Keratinocyte (primary cell): ENCODE results near the gene NGEF. TPM values are rescaled to one million over a fixed set of nuclear protein-coding genes. Genes with fewer than 3 reads are reported as not detected.

Experiments
- DNase-seq: peaks from one replicate; pipeline ENCODE4 v3.0.0-alpha.2; 2011; ENCODE audit warnings: low read depth, missing footprints, low spot score
- FAIRE-seq: peaks from 2 replicates; lab custom pipeline; 2011; peaks lifted over from hg19 to GRCh38; lab: Jason Lieb, UNC
- H2AFZ ChIP-seq: 2 replicates; pipeline ENCODE4 v1.6.0; 2012; ENCODE audit warnings: low read length, control low read depth, inconsistent platforms; ENCODE audit not compliant: control insufficient read depth
- H3K27ac ChIP-seq: 2 replicates; pipeline ENCODE4 v1.5.1; 2011; ENCODE audit warnings: low read length; ENCODE audit not compliant: control insufficient read depth, insufficient read depth
- H3K27me3 ChIP-seq: 3 replicates; pipeline ENCODE4 v1.6.0; 2011; ENCODE audit warnings: low read length; ENCODE audit not compliant: control insufficient read depth, insufficient read depth; ENCODE audit errors: extremely low read depth
- H3K36me3 ChIP-seq, 2 experiments: 2 replicates in 1 of 2; 3 replicates in 1 of 2; pipeline ENCODE4 v1.5.1; 2011; ENCODE audit warnings: low read length in 2 of 2, mild to moderate bottlenecking in 1 of 2; ENCODE audit not compliant: control insufficient read depth in 2 of 2, insufficient read depth in 2 of 2; ENCODE audit errors: extremely low read depth in 1 of 2
- H3K4me1 ChIP-seq: 3 replicates; pipeline ENCODE4 v1.5.1; 2011; ENCODE audit warnings: low read length; ENCODE audit not compliant: control insufficient read depth, insufficient read depth; ENCODE audit errors: extremely low read depth
- H3K4me2 ChIP-seq: 3 replicates; pipeline ENCODE4 v1.6.0; 2011; ENCODE audit warnings: low read depth, low read length; ENCODE audit not compliant: control insufficient read depth, insufficient read depth; ENCODE audit errors: extremely low read depth
- H3K4me3 ChIP-seq, 3 experiments: fragments of 200-600 bp in 1 of 3; sonication (generic) in 1 of 3; 2 replicates in 2 of 3; 3 replicates in 1 of 3; pipeline ENCODE4 v1.5.1; 2011 to 2016; ENCODE audit warnings: low read length in 3 of 3, mild to moderate bottlenecking in 3 of 3, control low read depth in 2 of 3, inconsistent platforms in 1 of 3, low read depth in 1 of 3, mixed read lengths in 1 of 3, mixed run types in 1 of 3, moderate library complexity in 1 of 3; ENCODE audit not compliant: control insufficient read depth in 2 of 3, insufficient read depth in 2 of 3; ENCODE audit errors: extremely low read depth in 1 of 3
- H3K79me2 ChIP-seq: 2 replicates; pipeline ENCODE4 v1.6.0; 2012; ENCODE audit warnings: low read length; ENCODE audit not compliant: control insufficient read depth, insufficient read depth
- H3K9ac ChIP-seq: 3 replicates; pipeline ENCODE4 v1.6.0; 2011; ENCODE audit warnings: low read length; ENCODE audit not compliant: control insufficient read depth, insufficient read depth; ENCODE audit errors: extremely low read depth
- H3K9me1 ChIP-seq: 3 replicates; pipeline ENCODE4 v1.6.0; 2011; ENCODE audit warnings: low read length; ENCODE audit not compliant: control insufficient read depth, insufficient read depth; ENCODE audit errors: extremely low read depth
- H3K9me3 ChIP-seq: 2 replicates; pipeline ENCODE4 v1.5.1; 2012; ENCODE audit warnings: low read depth, low read length; ENCODE audit not compliant: control insufficient read depth
- H4K20me1 ChIP-seq: 3 replicates; pipeline ENCODE4 v1.6.0; 2011; ENCODE audit warnings: low read length; ENCODE audit not compliant: control insufficient read depth, insufficient read depth; ENCODE audit errors: extremely low read depth
- EZH2 ChIP-seq: IDR thresholded peaks from one replicate; pipeline ENCODE4 v1.6.1; 2012; ENCODE audit warnings: inconsistent platforms, mild to moderate bottlenecking, low read length, moderate library complexity
- dilution Hi-C: fragments of 300-500 bp; cut with MboI; formaldehyde crosslinking; loops from one replicate; pipeline ENCODE4 v1.7.0; 2020; ENCODE audit warnings: low sequenced_read_pairs; ENCODE audit not compliant: extremely low pct_ligation_motif_present
- polyA plus RNA-seq, 5 experiments: library from polyadenylated mRNA; depleted of rRNA in 3 of 5; stranded (reverse) in 3 of 5; stranded (forward) in 1 of 5; unstranded in 1 of 5; fragments of >200 nt; gene quantifications; 1 replicate in 1 of 5; 2 replicates in 3 of 5; 3 replicates in 1 of 5; pipeline versions ENCODE4 v1.2.1 to v1.2.3, GENCODE V29; 2011 to 2012; ENCODE audit warnings: missing spikeins in 2 of 5, low read depth in 1 of 5, low replicate concordance in 1 of 5
- TF ChIP-seq, protein P1 (sequence below), 3 experiments: IDR thresholded peaks in 1 of 3; conservative IDR thresholded peaks in 1 of 3; optimal IDR thresholded peaks in 1 of 3; 2 replicates in 2 of 3; 3 replicates in 1 of 3; pipeline versions ENCODE3 to v1.5.1; 2011; ENCODE audit warnings: low read length in 3 of 3, mild to moderate bottlenecking in 3 of 3, moderate library complexity in 2 of 3, control low read depth in 1 of 3, inconsistent platforms in 1 of 3; ENCODE audit not compliant: insufficient read depth in 2 of 3; ENCODE audit errors: extremely low read depth in 1 of 3

NGEF gene
- polyA plus RNA-seq, 1 donor (not counting 4 experiments of a cell fraction or from before 2014, with no cell fraction given): 0.17 TPM

DNA sequence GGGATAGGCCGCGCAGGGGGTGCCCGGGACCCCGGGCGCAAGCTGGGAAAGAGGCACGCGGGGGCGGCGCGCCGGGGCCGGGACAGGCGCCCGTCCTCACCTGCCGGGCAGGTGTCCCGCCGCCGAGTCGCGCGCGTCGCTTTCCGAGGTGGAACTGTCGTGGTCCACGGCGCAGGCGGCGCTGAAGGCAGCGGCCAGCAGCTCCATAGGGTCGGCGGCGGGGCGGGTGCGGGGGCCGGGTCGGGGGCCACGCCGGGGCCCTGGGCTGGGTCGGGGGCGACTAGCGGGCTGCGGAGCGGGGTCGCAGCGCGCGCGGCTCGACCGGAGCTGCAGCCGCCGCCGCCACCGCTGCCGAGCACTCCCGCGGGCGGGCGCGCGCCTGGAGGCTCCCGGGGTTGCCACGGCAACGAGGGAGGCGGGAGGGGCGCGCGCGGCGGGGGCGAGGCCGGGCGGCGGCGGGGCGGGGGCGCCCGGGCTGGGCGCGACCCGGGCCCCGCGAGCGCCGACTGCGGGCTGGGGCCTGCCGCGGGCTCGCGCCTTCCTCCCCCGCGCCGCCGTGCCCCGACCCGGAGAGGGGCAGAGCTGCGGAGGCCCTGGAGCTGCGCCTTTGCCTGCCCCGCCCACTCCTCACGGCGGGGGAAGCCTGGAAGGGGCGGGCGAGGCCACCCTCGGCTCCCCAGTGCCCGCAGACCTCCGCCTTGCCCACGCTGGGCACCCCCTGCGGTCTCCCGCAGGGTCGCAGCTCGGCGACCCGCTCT is 85.1 kb downstream of the NGEF start:
- dilution Hi-C loops: no loop called here
- TF ChIP-seq, protein P1, sequence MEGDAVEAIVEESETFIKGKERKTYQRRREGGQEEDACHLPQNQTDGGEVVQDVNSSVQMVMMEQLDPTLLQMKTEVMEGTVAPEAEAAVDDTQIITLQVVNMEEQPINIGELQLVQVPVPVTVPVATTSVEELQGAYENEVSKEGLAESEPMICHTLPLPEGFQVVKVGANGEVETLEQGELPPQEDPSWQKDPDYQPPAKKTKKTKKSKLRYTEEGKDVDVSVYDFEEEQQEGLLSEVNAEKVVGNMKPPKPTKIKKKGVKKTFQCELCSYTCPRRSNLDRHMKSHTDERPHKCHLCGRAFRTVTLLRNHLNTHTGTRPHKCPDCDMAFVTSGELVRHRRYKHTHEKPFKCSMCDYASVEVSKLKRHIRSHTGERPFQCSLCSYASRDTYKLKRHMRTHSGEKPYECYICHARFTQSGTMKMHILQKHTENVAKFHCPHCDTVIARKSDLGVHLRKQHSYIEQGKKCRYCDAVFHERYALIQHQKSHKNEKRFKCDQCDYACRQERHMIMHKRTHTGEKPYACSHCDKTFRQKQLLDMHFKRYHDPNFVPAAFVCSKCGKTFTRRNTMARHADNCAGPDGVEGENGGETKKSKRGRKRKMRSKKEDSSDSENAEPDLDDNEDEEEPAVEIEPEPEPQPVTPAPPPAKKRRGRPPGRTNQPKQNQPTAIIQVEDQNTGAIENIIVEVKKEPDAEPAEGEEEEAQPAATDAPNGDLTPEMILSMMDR (optimal IDR thresholded peaks at IDR 0.05 in 1 of 3, IDR thresholded peaks at IDR 0.05 in 1 of 3, conservative IDR thresholded peaks at IDR 0.05 in 1 of 3; ENCODE audit: extremely low read depth in 1 of 3, insufficient read depth in 2 of 3, low read length in 3 of 3): no peak
- TF ChIP-seq EZH2: no peak
- Histone ChIP-seq H3K79me2 (no peaks in the 10 kb centered on the region), H3K27me3 (peaks cover 53% of the 10 kb centered on the region), H3K9me3 (peaks cover 3% of the 10 kb centered on the region), H3K9me1 (no peaks in the 10 kb centered on the region), H3K27ac (no peak overlapping the region), H3K9ac (no peak overlapping the region), H2AFZ (no peak overlapping the region), H3K4me3 (no peak overlapping the region), H3K4me1 (no peaks in the 10 kb centered on the region), H3K36me3 (no peaks in the 10 kb centered on the region), H4K20me1 (no peaks in the 10 kb centered on the region), H3K4me2 (peak overlapping the region; percentile 22)
- FAIRE-seq (no peak), DNase-seq (no peak)

DNA sequence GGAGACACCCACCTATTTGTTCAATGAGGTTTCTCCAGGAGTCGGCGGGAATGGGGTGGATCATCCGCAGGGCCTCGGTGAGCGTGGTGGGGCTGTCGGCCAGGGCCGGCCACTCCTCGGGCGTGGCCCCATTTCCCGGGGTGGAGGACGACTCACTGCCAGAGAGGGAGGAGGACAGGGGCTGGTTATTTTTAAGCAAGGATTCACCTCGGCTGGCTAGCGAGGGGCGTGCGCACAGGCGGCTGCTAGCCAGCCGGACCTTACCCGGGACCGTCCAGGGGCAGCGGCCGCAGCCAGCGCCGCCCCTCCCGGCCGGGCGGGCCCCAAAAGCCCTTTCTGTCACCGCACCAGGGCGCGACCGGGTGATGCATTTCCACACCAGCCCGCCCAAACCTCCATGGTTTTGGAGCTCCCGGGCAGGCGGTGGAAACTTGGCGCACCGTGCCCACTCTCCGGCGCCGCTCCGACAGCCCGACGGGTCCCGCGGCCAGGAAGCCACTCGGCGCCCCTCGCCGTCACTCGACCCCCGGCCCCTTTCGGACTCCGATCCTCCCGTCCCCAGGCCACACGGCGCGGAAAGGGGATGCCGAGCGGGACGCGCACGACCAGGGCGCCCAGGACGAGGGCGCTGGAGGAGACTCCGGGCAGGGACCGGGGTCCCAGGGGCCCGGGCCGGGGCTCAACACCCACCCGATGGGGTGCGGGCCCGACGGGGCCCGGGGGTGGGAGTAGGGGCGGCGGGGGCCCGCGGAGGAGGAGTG is 85.8 kb downstream of the NGEF start:
- Histone ChIP-seq H3K4me3 (peak overlapping the region in 1 of 3 experiments; percentile 7), H3K27ac (no peak overlapping the region), H3K79me2 (no peaks in the 10 kb centered on the region), H3K4me2 (peak overlapping the region; percentile 32), H3K36me3 (no peaks in the 10 kb centered on the region), H3K9ac (no peak overlapping the region), H3K9me3 (peaks cover 3% of the 10 kb centered on the region), H3K9me1 (no peaks in the 10 kb centered on the region), H2AFZ (no peak overlapping the region), H4K20me1 (no peaks in the 10 kb centered on the region), H3K27me3 (peaks cover 53% of the 10 kb centered on the region), H3K4me1 (no peaks in the 10 kb centered on the region)
- dilution Hi-C loops: no loop called here
- FAIRE-seq: no peak
- TF ChIP-seq, protein P1 (optimal IDR thresholded peaks at IDR 0.05 in 1 of 3, IDR thresholded peaks at IDR 0.05 in 1 of 3, conservative IDR thresholded peaks at IDR 0.05 in 1 of 3; ENCODE audit: extremely low read depth in 1 of 3, insufficient read depth in 2 of 3, low read length in 3 of 3): no peak
- TF ChIP-seq EZH2: peak; percentile 70
- DNase-seq: no peak
